HCT116 (cell line): Measurements from ENCODE around the gene HGF. TPM values are rescaled to one million over a fixed set of nuclear protein-coding genes. Genes with fewer than 3 reads are reported as not detected.

Experiments
- ATAC-seq: fragments of 200-7000 bp; cut with Tn5 transposase; 2 replicates; pipeline ENCODE4 v1.9.1; 2020; ENCODE audit warnings: mild to moderate bottlenecking, moderate library complexity
- BruUV-seq: library from RNA; stranded (reverse); fragments of 400-500 nt; replicated peaks from 2 replicates; lab custom pipeline; 2021; lab: Mats Ljungman, UMichigan
- CTCF ChIA-PET: fragments of 300-600 bp; sonication (Branson Sonifier 250); formaldehyde crosslinking; loops from one replicate; lab custom pipeline; 2021; ENCODE audit warnings: antibody characterized with exemption; lab: Charles Lee
- POLR2A ChIA-PET: fragments of 300-600, 350-600 bp; sonication (Branson Sonifier 250); formaldehyde crosslinking; loops from one replicate; lab custom pipeline; 2021; ENCODE audit warnings: antibody characterized with exemption; lab: Charles Lee
- RAD21 ChIA-PET, 2 experiments: fragments of 300-600 bp; sonication (Branson Sonifier 250); formaldehyde crosslinking; loops; one replicate each; lab custom pipeline; 2023; ENCODE audit warnings: low total read pairs in 2 of 2; ENCODE audit not compliant: uncharacterized antibody in 2 of 2, unreplicated experiment in 2 of 2, low non-redundant PET in 1 of 2; lab: Charles Lee
- DNase-seq: peaks from one replicate; pipeline ENCODE4 v3.0.0-alpha.2; 2010; ENCODE audit warnings: low read depth, low spot score
- H2AFZ ChIP-seq: fragments of 200-600 bp; shearing (Covaris generic), sonication (generic); 2 replicates; pipeline ENCODE4 v1.6.1; 2017; ENCODE audit warnings: low read depth, mixed run types, mixed read lengths, antibody characterized with exemption, low read length; ENCODE audit not compliant: poor library complexity, severe bottlenecking
- H3K27ac ChIP-seq: 2 replicates; pipeline ENCODE4 v1.5.1; 2012; ENCODE audit warnings: low read depth, low read length
- H3K27me3 ChIP-seq: fragments of 200-600 bp; sonication (generic); 2 replicates; pipeline ENCODE4 v1.6.1; 2016; ENCODE audit warnings: mixed run types, low read length, mixed read lengths; ENCODE audit not compliant: insufficient read depth
- H3K36me3 ChIP-seq, 2 experiments: fragments of 200-500 bp in 1 of 2; fragments of 200-600 bp in 1 of 2; sonication (Bioruptor generic) in 1 of 2; sonication (generic) in 1 of 2; 2 replicates each; pipeline versions ENCODE4 v1.5.1 to v1.6.1; 2014 to 2016; ENCODE audit warnings: low read length in 2 of 2, inconsistent platforms in 1 of 2, mixed read lengths in 1 of 2, mixed run types in 1 of 2; ENCODE audit not compliant: insufficient read depth in 2 of 2, control insufficient read depth in 1 of 2
- H3K4me1 ChIP-seq, 2 experiments: fragments of 200-600 bp in 1 of 2; sonication (generic) in 1 of 2; 2 replicates each; pipeline versions ENCODE4 v1.5.1 to v1.6.1; 2012 to 2017; ENCODE audit warnings: low read length in 2 of 2, inconsistent platforms in 1 of 2, mild to moderate bottlenecking in 1 of 2, mixed read lengths in 1 of 2, mixed run types in 1 of 2, moderate library complexity in 1 of 2; ENCODE audit not compliant: insufficient read depth in 2 of 2, control insufficient read depth in 1 of 2
- H3K4me2 ChIP-seq: fragments of 200-600 bp; sonication (generic); 2 replicates; pipeline ENCODE4 v1.6.1; 2017; ENCODE audit warnings: mixed run types, low read length, mixed read lengths
- H3K4me3 ChIP-seq, 2 experiments: fragments of 200-600 bp in 1 of 2; sonication (generic) in 1 of 2; replicated peaks in 1 of 2; 2 replicates each; pipeline ENCODE4 v1.5.1; 2011 to 2016; ENCODE audit warnings: low read length in 2 of 2, control low read depth in 1 of 2, low read depth in 1 of 2, mild to moderate bottlenecking in 1 of 2, mixed read lengths in 1 of 2, mixed run types in 1 of 2
- H3K79me2 ChIP-seq: fragments of 200-600 bp; sonication (generic); 2 replicates; pipeline ENCODE4 v1.6.1; 2017; ENCODE audit warnings: mild to moderate bottlenecking, mixed run types, low read length, moderate library complexity, mixed read lengths; ENCODE audit not compliant: insufficient read depth
- H3K9ac ChIP-seq: fragments of 200-600 bp; sonication (generic); 2 replicates; pipeline ENCODE4 v1.6.1; 2016; ENCODE audit warnings: low read length, mixed read lengths
- H3K9me2 ChIP-seq: fragments of 200-600 bp; sonication (generic), shearing (Covaris generic); 2 replicates; pipeline ENCODE4 v1.6.1; 2017; ENCODE audit warnings: mixed run types, mild to moderate bottlenecking, moderate library complexity; ENCODE audit not compliant: insufficient read depth
- H3K9me3 ChIP-seq, 2 experiments: fragments of 200-500 bp in 1 of 2; fragments of 200-600 bp in 1 of 2; sonication (Bioruptor generic) in 1 of 2; sonication (generic) in 1 of 2; 2 replicates each; pipeline ENCODE4 v1.6.1; 2014 to 2017; ENCODE audit warnings: low read length in 2 of 2, mixed read lengths in 2 of 2, inconsistent platforms in 1 of 2, low read depth in 1 of 2, mild to moderate bottlenecking in 1 of 2, mixed run types in 1 of 2, moderate library complexity in 1 of 2; ENCODE audit not compliant: control insufficient read depth in 1 of 2, insufficient read depth in 1 of 2
- H4K20me1 ChIP-seq: fragments of 200-600 bp; sonication (generic), shearing (Covaris generic); 2 replicates; pipeline ENCODE4 v1.6.1; 2017; ENCODE audit warnings: mixed run types, mild to moderate bottlenecking, moderate library complexity; ENCODE audit not compliant: insufficient read depth
- MAX ChIP-seq: IDR thresholded peaks from 2 replicates; pipeline ENCODE4 v1.6.1; 2012
- POLR2AphosphoS5 ChIP-seq: IDR thresholded peaks from 2 replicates; pipeline ENCODE4 v1.6.1; 2011; ENCODE audit warnings: mild to moderate bottlenecking, low read depth, low read length, moderate library complexity
- REST ChIP-seq: IDR thresholded peaks from 2 replicates; pipeline ENCODE4 v1.6.1; 2012; ENCODE audit warnings: low read depth
- SIN3A ChIP-seq: IDR thresholded peaks from 2 replicates; pipeline ENCODE4 v1.6.1; 2012; ENCODE audit warnings: low read depth
- ZFX ChIP-seq: fragments of 450-650 bp; IDR thresholded peaks from 2 replicates; pipeline ENCODE4 v1.6.1; 2017
- ZNF274 ChIP-seq: fragments of 200-500 bp; sonication (Bioruptor generic); IDR thresholded peaks from 2 replicates; pipeline ENCODE4 v1.6.1; 2014; ENCODE audit warnings: mild to moderate bottlenecking, low read depth, low read length, inconsistent platforms
- intact Hi-C: fragments of 100-400 bp; cut with micrococcal nuclease; formaldehyde crosslinking; loops from 2 replicates; pipeline ENCODE4 v1.10.0; 2022
- total RNA-seq: library from RNA; stranded (reverse); gene quantifications from one replicate; pipeline ENCODE4 v1.2.1, GENCODE V29; 2021; ENCODE audit not compliant: unreplicated experiment

Gene HGF
- total RNA-seq, 1 experiment from 2014 or later: 0.15 TPM

GRCh38 chr7:81761821-81762220, 8.0 kb downstream of the HGF start:
- Histone ChIP-seq H3K79me2 (no peaks in the 10 kb centered on the region), H3K9me2 (no peaks in the 10 kb centered on the region), H3K4me2 (no peak overlapping the region), H2AFZ (no peak overlapping the region), H3K27me3 (no peaks in the 10 kb centered on the region), H3K4me3 (no peak overlapping the region), H3K36me3 (no peaks in the 10 kb centered on the region), H3K27ac (no peak overlapping the region), H3K9ac (no peak overlapping the region), H3K4me1 (no peaks in the 10 kb centered on the region), H3K9me3 (no peaks in the 10 kb centered on the region), H4K20me1 (no peaks in the 10 kb centered on the region)
- intact Hi-C loops: no loop called here
- no peak for DNase-seq
- no peak for TF ChIP-seq ZFX
- no peak for TF ChIP-seq POLR2AphosphoS5
- no peak for TF ChIP-seq REST
- TF ChIP-seq SIN3A: no peak
- no TSS peak for BruUV-seq
- ChIA-PET POLR2A (no interaction called here), RAD21 (no interaction called here), CTCF (no interaction called here)
- ATAC-seq: no peak

- ChIA-PET RAD21 (no interaction called here), POLR2A (no interaction called here), CTCF (no interaction called here)
- H3K27ac ChIP-seq: no peak overlapping the region
- H3K9ac ChIP-seq: no peak overlapping the region
- BruUV-seq: no TSS peak
- no peak overlapping the region for H3K4me2 ChIP-seq
- no peaks in the 10 kb centered on the region for H3K4me1 ChIP-seq
- H2AFZ ChIP-seq: no peak overlapping the region
- no peaks in the 10 kb centered on the region for H3K79me2 ChIP-seq
- H3K9me2 ChIP-seq: no peaks in the 10 kb centered on the region
- no peak overlapping the region for H3K4me3 ChIP-seq
- DNase-seq (no peak), ATAC-seq (no peak)
- H4K20me1 ChIP-seq: no peaks in the 10 kb centered on the region
- H3K9me3 ChIP-seq: no peaks in the 10 kb centered on the region
- no peaks in the 10 kb centered on the region for H3K27me3 ChIP-seq
- no peaks in the 10 kb centered on the region for H3K36me3 ChIP-seq
- TF ChIP-seq MAX: no peak
- no peak for TF ChIP-seq ZNF274
- TF ChIP-seq SIN3A: no peak
- intact Hi-C loops: no loop called here
Observed at GRCh38 chr7:81761031-81761430, 8.8 kb downstream of the HGF start.
